HepG2 (cell line): ENCODE data around the gene HRG. TPM values are rescaled to one million over a fixed set of nuclear protein-coding genes. Genes with fewer than 3 reads are reported as not detected.
A peak's percentile ranks its signal among the peaks of the same experiment; 100 is the strongest.

ENCODE experiments used
- ATRX ChIP-seq: sonication (generic); formaldehyde crosslinking; IDR thresholded peaks from 2 replicates; pipeline ENCODE4 v1.4.0; 2020; ENCODE audit warnings: missing genetic modification reagents, borderline replicate concordance
- BORCS8-MEF2B ChIP-seq: sonication (generic); formaldehyde crosslinking; IDR thresholded peaks from 2 replicates; pipeline ENCODE4 v1.8.0; 2022; ENCODE audit warnings: mild to moderate bottlenecking, missing genetic modification reagents
- FLYWCH1 ChIP-seq: sonication (generic); formaldehyde crosslinking; IDR thresholded peaks from 2 replicates; pipeline ENCODE4 v1.8.1; 2023; ENCODE audit warnings: mild to moderate bottlenecking, missing genetic modification reagents
- HNF4G ChIP-seq, 2 experiments: sonication (generic) in 1 of 2; formaldehyde crosslinking in 1 of 2; IDR thresholded peaks; 2 replicates each; pipeline versions ENCODE4 v1.4.0 to v1.6.1; 2011 to 2020; ENCODE audit warnings: borderline replicate concordance in 2 of 2, low read depth in 2 of 2, mild to moderate bottlenecking in 2 of 2, low read length in 1 of 2, missing genetic modification reagents in 1 of 2, moderate library complexity in 1 of 2
- KDM4B ChIP-seq: sonication (generic); formaldehyde crosslinking; IDR thresholded peaks from 2 replicates; pipeline ENCODE4 v1.4.0; 2020; ENCODE audit warnings: missing genetic modification reagents
- NPAS2 ChIP-seq: sonication (generic); formaldehyde crosslinking; IDR thresholded peaks from 2 replicates; pipeline ENCODE4 v1.8.0; 2022; ENCODE audit warnings: mild to moderate bottlenecking, missing genetic modification reagents, borderline replicate concordance
- PTBP1 ChIP-seq: fragments of 200-400 bp; formaldehyde crosslinking; IDR thresholded peaks from 2 replicates; pipeline ENCODE4 v1.6.1; 2018; ENCODE audit warnings: low read length, low read depth; ENCODE audit not compliant: poor library complexity, severe bottlenecking
- SALL1 ChIP-seq: sonication (generic); formaldehyde crosslinking; IDR thresholded peaks from 2 replicates; pipeline ENCODE4 v1.8.0; 2022; ENCODE audit warnings: mild to moderate bottlenecking, missing genetic modification reagents
- TARDBP ChIP-seq: sonication (generic); formaldehyde crosslinking; IDR thresholded peaks from 2 replicates; pipeline ENCODE4 v1.8.0; 2022; ENCODE audit warnings: mild to moderate bottlenecking, missing genetic modification reagents
- TBP ChIP-seq: sonication (generic); formaldehyde crosslinking; IDR thresholded peaks from 2 replicates; pipeline ENCODE4 v1.5.0; 2020; ENCODE audit warnings: missing genetic modification reagents
- TP53 ChIP-seq: sonication (generic); formaldehyde crosslinking; conservative IDR thresholded peaks from 2 replicates; pipeline ENCODE4 v1.4.0; 2020; ENCODE audit warnings: missing genetic modification reagents
- YEATS2 ChIP-seq: sonication (generic); formaldehyde crosslinking; IDR thresholded peaks from 2 replicates; pipeline ENCODE4 v1.4.0; 2020; ENCODE audit warnings: missing genetic modification reagents, borderline replicate concordance
- ZMAT3 ChIP-seq: sonication (generic); formaldehyde crosslinking; conservative IDR thresholded peaks from 2 replicates; pipeline ENCODE4 v1.7.0; 2021; ENCODE audit warnings: missing genetic modification reagents
- ZNF260 ChIP-seq: sonication (generic); formaldehyde crosslinking; IDR thresholded peaks from 2 replicates; pipeline ENCODE4 v1.4.0; 2020; ENCODE audit warnings: missing genetic modification reagents, low read depth, mild to moderate bottlenecking, borderline replicate concordance
- ZNF264 ChIP-seq: sonication (generic); formaldehyde crosslinking; IDR thresholded peaks from 2 replicates; pipeline ENCODE4 v1.4.0; 2020; ENCODE audit warnings: missing genetic modification reagents
- ZNF724P ChIP-seq: sonication (generic); formaldehyde crosslinking; IDR thresholded peaks from 2 replicates; pipeline ENCODE4 v1.8.0; 2022; ENCODE audit warnings: missing genetic modification reagents, borderline replicate concordance
- ZSCAN25 ChIP-seq: sonication (generic); formaldehyde crosslinking; IDR thresholded peaks from 2 replicates; pipeline ENCODE4 v1.8.0; 2022; ENCODE audit warnings: mild to moderate bottlenecking, missing genetic modification reagents
- polyA plus RNA-seq, 8 experiments: library from polyadenylated mRNA; depleted of rRNA in 3 of 8; stranded (reverse) in 7 of 8; unstranded in 1 of 8; fragments of >200 nt; fragmentation: Illumina TruSeq in 4 of 8; extraction: Trizol in 4 of 8; gene quantifications; 2 replicates each; pipeline versions ENCODE4 v1.2.1 to v1.2.3, GENCODE V29; 2011 to 2016; ENCODE audit warnings: low read depth in 4 of 8, missing spikeins in 1 of 8, mixed read lengths in 1 of 8; ENCODE audit not compliant: insufficient read depth in 1 of 8
- total RNA-seq, 5 experiments: library from RNA; depleted of rRNA; stranded (reverse); fragments of >200 nt; fragmentation: Illumina TruSeq; extraction: Trizol; gene quantifications; 2 replicates each; pipeline ENCODE4 v1.2.3, GENCODE V29; 2016; ENCODE audit warnings: low read depth in 1 of 5
- TF ChIP-seq, protein P1 (sequence below): IDR thresholded peaks from 2 replicates; pipeline ENCODE4 v1.6.1; 2018; ENCODE audit warnings: missing genetic modification reagents, mild to moderate bottlenecking, missing compliant biosample characterization
- TF ChIP-seq, protein P2 (sequence below), 2 experiments: sonication (generic) in 1 of 2; formaldehyde crosslinking in 1 of 2; IDR thresholded peaks; 2 replicates each; pipeline versions ENCODE4 v1.6.1 to v1.9.0; 2014 to 2022; ENCODE audit warnings: antibody characterized with exemption in 1 of 2, borderline replicate concordance in 1 of 2, inconsistent platforms in 1 of 2, low read depth in 1 of 2, missing genetic modification reagents in 1 of 2

Gene HRG
- total and polyA plus RNA-seq, 2 of the 13 experiments (the other 11 are each of a cell fraction or from before 2014, with no cell fraction given): 0.09 to 0.11 TPM

DNA sequence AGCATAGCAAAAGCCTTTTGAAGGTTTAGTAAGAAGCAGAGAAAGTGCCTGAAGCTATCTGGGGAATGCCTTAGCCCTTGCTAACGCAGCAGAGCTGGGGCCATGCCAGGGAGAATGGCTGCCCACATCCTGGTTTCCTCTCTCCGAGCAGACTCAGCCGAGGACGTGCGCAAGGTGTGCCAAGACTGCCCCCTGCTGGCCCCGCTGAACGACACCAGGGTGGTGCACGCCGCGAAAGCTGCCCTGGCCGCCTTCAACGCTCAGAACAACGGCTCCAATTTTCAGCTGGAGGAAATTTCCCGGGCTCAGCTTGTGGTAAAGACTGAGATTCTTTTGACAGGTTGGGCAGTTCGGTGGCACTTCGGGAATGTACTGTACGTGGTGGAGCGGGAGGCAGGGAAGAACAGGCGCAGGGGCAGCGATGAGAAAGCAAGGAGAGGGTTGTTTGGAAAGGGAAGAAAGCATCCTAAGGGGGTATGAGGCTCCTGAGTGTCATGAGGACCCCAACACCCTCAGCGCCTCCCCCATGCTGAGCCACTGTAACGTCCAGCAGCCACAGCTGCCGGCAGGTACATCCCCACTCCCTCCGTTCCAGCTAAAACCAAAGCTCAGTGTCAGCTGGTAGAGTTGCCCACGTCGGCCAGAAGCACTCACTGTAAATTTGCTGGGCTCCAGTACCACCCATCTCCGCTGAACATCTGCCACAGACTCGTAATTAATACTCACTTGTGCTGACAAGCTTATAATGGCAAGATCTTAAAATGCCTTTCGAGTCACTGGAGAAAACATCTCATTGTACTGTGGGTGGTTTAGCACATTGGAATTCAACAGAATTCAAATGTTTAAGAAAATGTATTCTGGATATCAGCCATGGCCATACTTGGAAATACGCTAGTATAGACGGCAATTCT lies 48.5 kb upstream of the HRG start (continued):
- TF ChIP-seq, protein P1, sequence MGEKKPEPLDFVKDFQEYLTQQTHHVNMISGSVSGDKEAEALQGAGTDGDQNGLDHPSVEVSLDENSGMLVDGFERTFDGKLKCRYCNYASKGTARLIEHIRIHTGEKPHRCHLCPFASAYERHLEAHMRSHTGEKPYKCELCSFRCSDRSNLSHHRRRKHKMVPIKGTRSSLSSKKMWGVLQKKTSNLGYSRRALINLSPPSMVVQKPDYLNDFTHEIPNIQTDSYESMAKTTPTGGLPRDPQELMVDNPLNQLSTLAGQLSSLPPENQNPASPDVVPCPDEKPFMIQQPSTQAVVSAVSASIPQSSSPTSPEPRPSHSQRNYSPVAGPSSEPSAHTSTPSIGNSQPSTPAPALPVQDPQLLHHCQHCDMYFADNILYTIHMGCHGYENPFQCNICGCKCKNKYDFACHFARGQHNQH (CRISPR knock-in tag): peak; percentile 24; the same call in 1 of the 2 replicates
- no peak for TF ChIP-seq ZNF260 (CRISPR knock-in tag)
- TF ChIP-seq SALL1 (CRISPR knock-in tag): peak; percentile 28
- TF ChIP-seq ZNF264 (CRISPR knock-in tag): no peak
- no peak for TF ChIP-seq ZMAT3 (CRISPR knock-in tag)
- TF ChIP-seq TBP (CRISPR knock-in tag): no peak
- TF ChIP-seq YEATS2: no peak; the same call in 1 of the 2 replicates
- no peak for TF ChIP-seq ATRX
- no peak for TF ChIP-seq FLYWCH1 (CRISPR knock-in tag)
- no peak for TF ChIP-seq ZSCAN25 (CRISPR knock-in tag)
- TF ChIP-seq TP53 (CRISPR knock-in tag): no peak
- peak; percentile 48; the same call in 1 of the 2 replicates for TF ChIP-seq BORCS8-MEF2B
- no peak for TF ChIP-seq PTBP1
- peak; percentile 54; the same call in 1 of the 2 replicates for TF ChIP-seq ZNF724P (CRISPR knock-in tag)
- TF ChIP-seq, protein P2, sequence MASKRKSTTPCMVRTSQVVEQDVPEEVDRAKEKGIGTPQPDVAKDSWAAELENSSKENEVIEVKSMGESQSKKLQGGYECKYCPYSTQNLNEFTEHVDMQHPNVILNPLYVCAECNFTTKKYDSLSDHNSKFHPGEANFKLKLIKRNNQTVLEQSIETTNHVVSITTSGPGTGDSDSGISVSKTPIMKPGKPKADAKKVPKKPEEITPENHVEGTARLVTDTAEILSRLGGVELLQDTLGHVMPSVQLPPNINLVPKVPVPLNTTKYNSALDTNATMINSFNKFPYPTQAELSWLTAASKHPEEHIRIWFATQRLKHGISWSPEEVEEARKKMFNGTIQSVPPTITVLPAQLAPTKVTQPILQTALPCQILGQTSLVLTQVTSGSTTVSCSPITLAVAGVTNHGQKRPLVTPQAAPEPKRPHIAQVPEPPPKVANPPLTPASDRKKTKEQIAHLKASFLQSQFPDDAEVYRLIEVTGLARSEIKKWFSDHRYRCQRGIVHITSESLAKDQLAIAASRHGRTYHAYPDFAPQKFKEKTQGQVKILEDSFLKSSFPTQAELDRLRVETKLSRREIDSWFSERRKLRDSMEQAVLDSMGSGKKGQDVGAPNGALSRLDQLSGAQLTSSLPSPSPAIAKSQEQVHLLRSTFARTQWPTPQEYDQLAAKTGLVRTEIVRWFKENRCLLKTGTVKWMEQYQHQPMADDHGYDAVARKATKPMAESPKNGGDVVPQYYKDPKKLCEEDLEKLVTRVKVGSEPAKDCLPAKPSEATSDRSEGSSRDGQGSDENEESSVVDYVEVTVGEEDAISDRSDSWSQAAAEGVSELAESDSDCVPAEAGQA (IDR thresholded peaks at IDR 0.05; ENCODE audit: low read depth): no peak
- TF ChIP-seq, protein P2 (CRISPR knock-in tag; IDR thresholded peaks at IDR 0.05; ENCODE audit: borderline replicate concordance): no peak
- TF ChIP-seq KDM4B (CRISPR knock-in tag): peak; percentile 35; the same call in 1 of the 2 replicates
- no peak for TF ChIP-seq NPAS2 (CRISPR knock-in tag)
- 0 out of 2 replicates have a peak, but pooled peaks have one; percentile 17 for TF ChIP-seq TARDBP (CRISPR knock-in tag)
- no peak for TF ChIP-seq HNF4G (IDR thresholded peaks at IDR 0.05; ENCODE audit: borderline replicate concordance, low read depth, low read length)
- TF ChIP-seq HNF4G (CRISPR knock-in tag; IDR thresholded peaks at IDR 0.05; ENCODE audit: borderline replicate concordance, low read depth): 0 out of 2 replicates have a peak, but pooled peaks have one; percentile 40
